Neural cell (in vitro differentiated cells): ENCODE measurements around the gene ANAPC5. TPM values are rescaled to one million over a fixed set of nuclear protein-coding genes. Genes with fewer than 3 reads are reported as not detected.

Experiments
- H2AFZ ChIP-seq: fragments of 200-600, 300-800 bp; sonication (generic), shearing (Covaris generic); 2 replicates; pipeline ENCODE4 v1.6.0; 2014; ENCODE audit warnings: low read depth, mild to moderate bottlenecking, antibody characterized with exemption, low read length, moderate library complexity
- H3F3A ChIP-seq: fragments of 200-600 bp; shearing (Covaris generic); 2 replicates; pipeline ENCODE4 v1.6.1; 2016; ENCODE audit warnings: mild to moderate bottlenecking, moderate library complexity, mixed read lengths, antibody characterized with exemption, low read length; ENCODE audit not compliant: insufficient read depth, poor library complexity, severe bottlenecking
- H3K27ac ChIP-seq: fragments of 200-600, 300-800 bp; sonication (generic), shearing (Covaris generic); 2 replicates; pipeline ENCODE4 v1.5.1; 2014; ENCODE audit warnings: mild to moderate bottlenecking, low read length, moderate library complexity
- H3K27me3 ChIP-seq: fragments of 300-800, 200-600 bp; sonication (generic), shearing (Covaris generic); 2 replicates; pipeline ENCODE4 v1.6.0; 2014; ENCODE audit warnings: mild to moderate bottlenecking, low read depth, low read length, moderate library complexity; ENCODE audit not compliant: insufficient read depth
- H3K36me3 ChIP-seq: fragments of 300-800, 200-600 bp; sonication (generic), shearing (Covaris generic); 2 replicates; pipeline ENCODE4 v1.5.1; 2014; ENCODE audit warnings: mild to moderate bottlenecking, antibody characterized with exemption, low read length, moderate library complexity; ENCODE audit not compliant: insufficient read depth
- H3K4me2 ChIP-seq: fragments of 300-800, 200-600 bp; sonication (generic), shearing (Covaris generic); 2 replicates; pipeline ENCODE4 v1.6.0; 2014; ENCODE audit warnings: mild to moderate bottlenecking, low read length
- H3K4me3 ChIP-seq: fragments of 300-800, 200-600 bp; sonication (generic), shearing (Covaris generic); 2 replicates; pipeline ENCODE4 v1.5.1; 2014; ENCODE audit warnings: mild to moderate bottlenecking, low read length, moderate library complexity
- H3K79me2 ChIP-seq: fragments of 200-600 bp; shearing (Covaris generic); replicated peaks from 2 replicates; pipeline ENCODE4 v1.6.0; 2014; ENCODE audit warnings: mild to moderate bottlenecking, low read length, moderate library complexity; ENCODE audit not compliant: insufficient read depth
- H3K9ac ChIP-seq: fragments of 300-800, 200-600 bp; sonication (generic), shearing (Covaris generic); 2 replicates; pipeline ENCODE4 v1.6.1; 2016; ENCODE audit warnings: mild to moderate bottlenecking, low read length, mixed read lengths
- H3K9me2 ChIP-seq: fragments of 200-600 bp; shearing (Covaris generic); 2 replicates; pipeline ENCODE4 v1.6.1; 2016; ENCODE audit warnings: mild to moderate bottlenecking, low read length, mixed read lengths; ENCODE audit not compliant: insufficient read depth
- H3K9me3 ChIP-seq: fragments of 200-600, 300-800 bp; sonication (generic), shearing (Covaris generic); 2 replicates; pipeline ENCODE4 v1.6.1; 2016; ENCODE audit warnings: mild to moderate bottlenecking, mixed run types, low read length, moderate library complexity, mixed read lengths
- H4K20me1 ChIP-seq: fragments of 200-600 bp; shearing (Covaris generic); 2 replicates; pipeline ENCODE4 v1.6.1; 2016; ENCODE audit warnings: mild to moderate bottlenecking, mixed run types; ENCODE audit not compliant: insufficient read depth
- EP300 ChIP-seq: fragments of 450-650 bp; conservative IDR thresholded peaks from 2 replicates; pipeline ENCODE4 v1.6.1; 2014; ENCODE audit warnings: antibody characterized with exemption, mild to moderate bottlenecking, moderate library complexity; ENCODE audit not compliant: poor library complexity, severe bottlenecking
- EZH2 ChIP-seq: fragments of 200-600, 300-800 bp; shearing (Covaris generic), sonication (generic); IDR thresholded peaks from 2 replicates; pipeline ENCODE4 v1.6.1; 2014; ENCODE audit warnings: antibody characterized with exemption, low read length, borderline replicate concordance, mild to moderate bottlenecking; ENCODE audit not compliant: insufficient read depth, poor library complexity, severe bottlenecking
- MXI1 ChIP-seq: fragments of 450-650 bp; conservative IDR thresholded peaks from 2 replicates; pipeline ENCODE4 v1.6.1; 2014; ENCODE audit warnings: antibody characterized with exemption, mild to moderate bottlenecking; ENCODE audit not compliant: poor library complexity, severe bottlenecking
- POLR2AphosphoS5 ChIP-seq: IDR thresholded peaks from 2 replicates; pipeline ENCODE4 v1.6.1; 2012
- RAD21 ChIP-seq: fragments of 450-650 bp; conservative IDR thresholded peaks from 2 replicates; pipeline ENCODE4 v1.6.1; 2014; ENCODE audit warnings: antibody characterized with exemption, mild to moderate bottlenecking, moderate library complexity
- SMC3 ChIP-seq: fragments of 450-650 bp; conservative IDR thresholded peaks from 2 replicates; pipeline ENCODE4 v1.6.1; 2014; ENCODE audit warnings: antibody characterized with exemption, mild to moderate bottlenecking, moderate library complexity; ENCODE audit not compliant: poor library complexity
- TAF1 ChIP-seq: IDR thresholded peaks from 2 replicates; pipeline ENCODE4 v1.6.1; 2012; ENCODE audit warnings: low read depth
- polyA plus RNA-seq: library from polyadenylated mRNA; depleted of rRNA; stranded (reverse); fragments of >200 nt; gene quantifications from 2 replicates; pipeline ENCODE4 v1.2.3, GENCODE V29; 2014
- TF ChIP-seq, protein P1 (sequence below): IDR thresholded peaks from 2 replicates; pipeline ENCODE4 v1.6.1; 2012; ENCODE audit warnings: borderline replicate concordance
- TF ChIP-seq, protein P2 (sequence below): fragments of 450-650 bp; IDR thresholded peaks from 2 replicates; pipeline ENCODE4 v1.5.1; 2014; ENCODE audit warnings: antibody characterized with exemption, mild to moderate bottlenecking, moderate library complexity; ENCODE audit not compliant: poor library complexity, severe bottlenecking

ANAPC5 gene
- polyA plus RNA-seq, 1 donor from 2014 or later = 272 TPM

DNA sequence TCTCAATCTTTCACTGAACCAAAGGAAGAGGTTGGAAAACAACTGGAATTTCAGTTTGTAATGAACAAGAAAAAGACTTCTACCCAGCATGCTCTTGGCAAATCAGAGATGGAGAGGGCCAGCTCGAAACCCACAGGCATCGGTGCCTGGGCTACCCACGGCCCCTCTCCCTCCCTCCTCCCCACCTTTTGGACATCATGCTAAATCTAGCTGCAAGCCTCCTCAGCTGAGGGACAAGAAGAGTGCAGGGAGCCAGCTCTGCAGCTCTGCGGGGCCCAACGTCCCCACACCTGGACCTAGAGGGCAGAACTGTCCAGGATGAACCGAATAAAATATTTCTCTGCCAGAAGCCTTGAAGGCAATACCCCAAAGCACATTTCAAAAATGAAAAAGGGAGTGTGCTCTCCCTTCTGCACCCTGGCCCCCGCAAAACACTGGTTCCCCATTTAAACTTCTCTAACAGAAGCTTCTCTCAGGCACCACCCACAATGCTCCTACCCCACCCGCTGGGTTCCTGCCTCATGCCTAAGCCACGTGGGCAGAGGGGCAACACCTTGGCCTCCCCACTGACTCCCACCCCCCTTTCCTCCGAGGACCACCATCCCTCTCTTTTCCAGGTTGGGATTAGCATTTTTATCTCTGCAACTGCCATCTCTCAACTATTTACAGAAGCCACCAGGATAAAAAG, 63.9 kb downstream of the ANAPC5 start:
- H3K9ac ChIP-seq = no peak overlapping the region
- no peaks in the 10 kb centered on the region for H3K27me3 ChIP-seq
- no peak overlapping the region for H3K4me3 ChIP-seq
- no peak overlapping the region for H3K27ac ChIP-seq
- H3K36me3 ChIP-seq = no peaks in the 10 kb centered on the region
- H3K79me2 ChIP-seq = no peaks in the 10 kb centered on the region
- H3K9me3 ChIP-seq = no peaks in the 10 kb centered on the region
- TF ChIP-seq RAD21 (no peak), SMC3 (no peak), MXI1 (no peak), EP300 (no peak), TAF1 (no peak), EZH2 (no peak), POLR2AphosphoS5 (no peak)
- TF ChIP-seq, protein P1, sequence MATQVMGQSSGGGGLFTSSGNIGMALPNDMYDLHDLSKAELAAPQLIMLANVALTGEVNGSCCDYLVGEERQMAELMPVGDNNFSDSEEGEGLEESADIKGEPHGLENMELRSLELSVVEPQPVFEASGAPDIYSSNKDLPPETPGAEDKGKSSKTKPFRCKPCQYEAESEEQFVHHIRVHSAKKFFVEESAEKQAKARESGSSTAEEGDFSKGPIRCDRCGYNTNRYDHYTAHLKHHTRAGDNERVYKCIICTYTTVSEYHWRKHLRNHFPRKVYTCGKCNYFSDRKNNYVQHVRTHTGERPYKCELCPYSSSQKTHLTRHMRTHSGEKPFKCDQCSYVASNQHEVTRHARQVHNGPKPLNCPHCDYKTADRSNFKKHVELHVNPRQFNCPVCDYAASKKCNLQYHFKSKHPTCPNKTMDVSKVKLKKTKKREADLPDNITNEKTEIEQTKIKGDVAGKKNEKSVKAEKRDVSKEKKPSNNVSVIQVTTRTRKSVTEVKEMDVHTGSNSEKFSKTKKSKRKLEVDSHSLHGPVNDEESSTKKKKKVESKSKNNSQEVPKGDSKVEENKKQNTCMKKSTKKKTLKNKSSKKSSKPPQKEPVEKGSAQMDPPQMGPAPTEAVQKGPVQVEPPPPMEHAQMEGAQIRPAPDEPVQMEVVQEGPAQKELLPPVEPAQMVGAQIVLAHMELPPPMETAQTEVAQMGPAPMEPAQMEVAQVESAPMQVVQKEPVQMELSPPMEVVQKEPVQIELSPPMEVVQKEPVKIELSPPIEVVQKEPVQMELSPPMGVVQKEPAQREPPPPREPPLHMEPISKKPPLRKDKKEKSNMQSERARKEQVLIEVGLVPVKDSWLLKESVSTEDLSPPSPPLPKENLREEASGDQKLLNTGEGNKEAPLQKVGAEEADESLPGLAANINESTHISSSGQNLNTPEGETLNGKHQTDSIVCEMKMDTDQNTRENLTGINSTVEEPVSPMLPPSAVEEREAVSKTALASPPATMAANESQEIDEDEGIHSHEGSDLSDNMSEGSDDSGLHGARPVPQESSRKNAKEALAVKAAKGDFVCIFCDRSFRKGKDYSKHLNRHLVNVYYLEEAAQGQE = no peak
- TF ChIP-seq, protein P2, sequence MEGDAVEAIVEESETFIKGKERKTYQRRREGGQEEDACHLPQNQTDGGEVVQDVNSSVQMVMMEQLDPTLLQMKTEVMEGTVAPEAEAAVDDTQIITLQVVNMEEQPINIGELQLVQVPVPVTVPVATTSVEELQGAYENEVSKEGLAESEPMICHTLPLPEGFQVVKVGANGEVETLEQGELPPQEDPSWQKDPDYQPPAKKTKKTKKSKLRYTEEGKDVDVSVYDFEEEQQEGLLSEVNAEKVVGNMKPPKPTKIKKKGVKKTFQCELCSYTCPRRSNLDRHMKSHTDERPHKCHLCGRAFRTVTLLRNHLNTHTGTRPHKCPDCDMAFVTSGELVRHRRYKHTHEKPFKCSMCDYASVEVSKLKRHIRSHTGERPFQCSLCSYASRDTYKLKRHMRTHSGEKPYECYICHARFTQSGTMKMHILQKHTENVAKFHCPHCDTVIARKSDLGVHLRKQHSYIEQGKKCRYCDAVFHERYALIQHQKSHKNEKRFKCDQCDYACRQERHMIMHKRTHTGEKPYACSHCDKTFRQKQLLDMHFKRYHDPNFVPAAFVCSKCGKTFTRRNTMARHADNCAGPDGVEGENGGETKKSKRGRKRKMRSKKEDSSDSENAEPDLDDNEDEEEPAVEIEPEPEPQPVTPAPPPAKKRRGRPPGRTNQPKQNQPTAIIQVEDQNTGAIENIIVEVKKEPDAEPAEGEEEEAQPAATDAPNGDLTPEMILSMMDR = no peak
- H2AFZ ChIP-seq = no peak overlapping the region
- no peaks in the 10 kb centered on the region for H3F3A ChIP-seq
- H4K20me1 ChIP-seq = no peaks in the 10 kb centered on the region
- H3K9me2 ChIP-seq = no peaks in the 10 kb centered on the region
- no peak overlapping the region for H3K4me2 ChIP-seq

DNA sequence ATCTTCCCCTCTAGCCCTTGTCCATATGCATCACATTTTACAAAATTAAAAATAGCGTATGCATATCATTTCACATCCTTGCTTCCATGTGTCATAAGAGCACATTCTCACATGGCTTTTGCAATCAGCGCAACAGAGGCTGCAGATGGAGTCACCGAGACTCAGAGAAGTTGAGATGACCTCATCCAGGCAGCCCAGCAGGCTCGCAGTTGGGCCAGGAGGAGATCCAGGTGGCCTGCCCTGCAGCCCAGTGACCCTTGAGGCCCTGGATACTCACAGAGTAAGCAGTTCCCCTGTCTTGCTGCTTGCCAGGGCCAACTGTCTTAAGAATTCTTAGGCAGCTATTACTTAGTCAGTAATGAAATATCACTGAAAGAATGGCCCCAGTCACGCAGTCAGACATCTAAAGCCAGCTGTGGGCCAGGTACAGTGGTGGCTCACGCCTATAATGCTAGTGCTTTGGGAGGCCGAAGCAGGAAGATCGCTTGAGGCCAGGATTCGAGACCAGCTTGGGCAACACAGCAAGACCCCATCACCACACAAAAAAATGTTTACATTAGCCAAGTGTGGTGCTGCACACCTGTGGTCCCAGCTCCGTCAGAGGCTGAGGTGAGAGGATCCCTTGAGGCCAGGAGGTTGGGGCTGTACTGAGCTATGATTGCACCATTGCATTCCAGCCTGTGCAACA, 64.8 kb downstream of the ANAPC5 start:
- H3K4me3 ChIP-seq = no peak overlapping the region
- TF ChIP-seq TAF1 (no peak), POLR2AphosphoS5 (no peak), RAD21 (no peak), MXI1 (no peak), EP300 (no peak), SMC3 (no peak)
- TF ChIP-seq, protein P1 = no peak
- TF ChIP-seq, protein P2 = no peak
- no peaks in the 10 kb centered on the region for H3K27me3 ChIP-seq
- no peaks in the 10 kb centered on the region for H3K79me2 ChIP-seq
- no peak overlapping the region for H3K27ac ChIP-seq
- H4K20me1 ChIP-seq = no peaks in the 10 kb centered on the region
- H3K36me3 ChIP-seq = no peaks in the 10 kb centered on the region
- no peak overlapping the region for H3K4me2 ChIP-seq
- no peaks in the 10 kb centered on the region for H3K9me2 ChIP-seq
- H2AFZ ChIP-seq = no peak overlapping the region
- H3F3A ChIP-seq = no peaks in the 10 kb centered on the region
- H3K9me3 ChIP-seq = no peaks in the 10 kb centered on the region
- H3K9ac ChIP-seq = no peak overlapping the region
